Panc1 (cell line): Measurements from ENCODE around the gene SLC25A6.

Source experiments
- CTCF ChIP-seq: fragments of 450-650 bp; IDR thresholded peaks from 2 replicates; pipeline ENCODE4 v1.5.1; 2017; ENCODE audit warnings: mild to moderate bottlenecking
- POLR2AphosphoS5 ChIP-seq: IDR thresholded peaks from 2 replicates; pipeline ENCODE4 v1.6.1; 2012; ENCODE audit warnings: mild to moderate bottlenecking, low read depth, low read length, moderate library complexity
- SIN3A ChIP-seq: IDR thresholded peaks from 2 replicates; pipeline ENCODE4 v1.6.1; 2012; ENCODE audit warnings: low read depth, mild to moderate bottlenecking, low read length, moderate library complexity, borderline replicate concordance; ENCODE audit not compliant: insufficient read depth
- TCF7L2 ChIP-seq: IDR thresholded peaks from 2 replicates; pipeline ENCODE4 v1.6.1; 2011; ENCODE audit warnings: mild to moderate bottlenecking, low read depth, low read length, inconsistent platforms
- TF ChIP-seq, protein P1 (sequence below), 2 experiments: IDR thresholded peaks; 2 replicates each; pipeline ENCODE4 v1.6.1; 2011 to 2012; ENCODE audit warnings: low read depth in 2 of 2, control low read depth in 1 of 2, low read length in 1 of 2, mild to moderate bottlenecking in 1 of 2, moderate library complexity in 1 of 2; ENCODE audit not compliant: insufficient read depth in 1 of 2

GRCh38 chrX:1361910-1362309, 30.0 kb downstream of the SLC25A6 start:
- no peak for TF ChIP-seq CTCF
- TF ChIP-seq, protein P1, sequence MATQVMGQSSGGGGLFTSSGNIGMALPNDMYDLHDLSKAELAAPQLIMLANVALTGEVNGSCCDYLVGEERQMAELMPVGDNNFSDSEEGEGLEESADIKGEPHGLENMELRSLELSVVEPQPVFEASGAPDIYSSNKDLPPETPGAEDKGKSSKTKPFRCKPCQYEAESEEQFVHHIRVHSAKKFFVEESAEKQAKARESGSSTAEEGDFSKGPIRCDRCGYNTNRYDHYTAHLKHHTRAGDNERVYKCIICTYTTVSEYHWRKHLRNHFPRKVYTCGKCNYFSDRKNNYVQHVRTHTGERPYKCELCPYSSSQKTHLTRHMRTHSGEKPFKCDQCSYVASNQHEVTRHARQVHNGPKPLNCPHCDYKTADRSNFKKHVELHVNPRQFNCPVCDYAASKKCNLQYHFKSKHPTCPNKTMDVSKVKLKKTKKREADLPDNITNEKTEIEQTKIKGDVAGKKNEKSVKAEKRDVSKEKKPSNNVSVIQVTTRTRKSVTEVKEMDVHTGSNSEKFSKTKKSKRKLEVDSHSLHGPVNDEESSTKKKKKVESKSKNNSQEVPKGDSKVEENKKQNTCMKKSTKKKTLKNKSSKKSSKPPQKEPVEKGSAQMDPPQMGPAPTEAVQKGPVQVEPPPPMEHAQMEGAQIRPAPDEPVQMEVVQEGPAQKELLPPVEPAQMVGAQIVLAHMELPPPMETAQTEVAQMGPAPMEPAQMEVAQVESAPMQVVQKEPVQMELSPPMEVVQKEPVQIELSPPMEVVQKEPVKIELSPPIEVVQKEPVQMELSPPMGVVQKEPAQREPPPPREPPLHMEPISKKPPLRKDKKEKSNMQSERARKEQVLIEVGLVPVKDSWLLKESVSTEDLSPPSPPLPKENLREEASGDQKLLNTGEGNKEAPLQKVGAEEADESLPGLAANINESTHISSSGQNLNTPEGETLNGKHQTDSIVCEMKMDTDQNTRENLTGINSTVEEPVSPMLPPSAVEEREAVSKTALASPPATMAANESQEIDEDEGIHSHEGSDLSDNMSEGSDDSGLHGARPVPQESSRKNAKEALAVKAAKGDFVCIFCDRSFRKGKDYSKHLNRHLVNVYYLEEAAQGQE (IDR thresholded peaks at IDR 0.05; ENCODE audit: insufficient read depth in 1 of 2, low read depth in 2 of 2, low read length in 1 of 2), result no peak
- no peak for TF ChIP-seq TCF7L2
- no peak for TF ChIP-seq POLR2AphosphoS5
- no peak for TF ChIP-seq SIN3A
